HG02852 (cell line): ENCODE measurements around the gene ESYT2.

Source experiments
- ATAC-seq: cut with Tn5 transposase; IDR thresholded peaks from one replicate; pipeline ENCODE4 v1.9.1; 2021; ENCODE audit warnings: mild to moderate bottlenecking, moderate library complexity; ENCODE audit not compliant: unreplicated experiment

ESYT2 gene

DNA sequence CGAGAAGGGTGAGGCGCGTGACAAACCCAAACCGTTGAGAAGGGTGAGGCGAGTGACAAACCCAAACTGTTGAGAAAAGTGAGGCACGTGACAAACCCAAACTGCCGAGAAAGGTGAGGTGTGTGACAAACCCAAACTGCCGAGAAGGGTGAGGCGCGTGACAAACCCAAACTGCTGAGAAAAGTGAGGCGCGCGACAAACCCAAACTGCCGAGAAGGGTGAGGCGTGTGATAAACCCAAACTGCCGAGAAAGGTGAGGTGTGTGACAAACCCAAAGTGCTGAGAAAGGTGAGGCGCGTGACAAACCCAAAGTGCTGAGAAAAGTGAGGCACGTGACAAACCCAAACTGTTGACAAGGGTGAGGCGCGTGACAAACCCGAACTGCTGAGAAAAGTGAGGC, 25.0 kb downstream of the ESYT2 start:
- ATAC-seq: no peak

- ATAC-seq: no peak
Measured at GRCh38 chr7:158803367-158803969, 25.8 kb downstream of the ESYT2 start.

- ATAC-seq: no peak
Measured at GRCh38 chr7:158802535-158803366, 26.6 kb downstream of the ESYT2 start.

- no peak for ATAC-seq
Measured at GRCh38 chr7:158798741-158799140, 30.6 kb downstream of the ESYT2 start.

GRCh38 chr7:158796667-158797066, 32.6 kb downstream of the ESYT2 start:
- ATAC-seq: no peak

DNA sequence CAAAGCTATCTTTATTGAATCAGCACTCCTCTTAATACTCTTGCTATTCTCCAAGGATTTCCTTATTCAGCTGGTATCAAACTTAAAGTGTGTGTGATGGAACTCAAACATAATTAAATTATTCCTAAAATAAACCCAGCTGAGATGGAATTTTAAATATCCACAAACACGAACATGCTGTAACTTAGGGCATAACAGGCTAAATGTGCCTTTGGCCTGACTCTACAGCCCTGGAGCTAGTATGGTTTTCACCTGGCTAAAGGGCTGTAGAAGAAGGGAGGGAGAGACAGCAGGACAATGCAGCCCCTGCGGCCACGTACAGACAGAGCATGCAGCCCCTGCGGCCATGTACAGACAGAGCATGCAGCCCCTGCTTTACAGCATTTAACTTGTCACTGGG, 34.0 kb downstream of the ESYT2 start:
- ATAC-seq: no peak

DNA sequence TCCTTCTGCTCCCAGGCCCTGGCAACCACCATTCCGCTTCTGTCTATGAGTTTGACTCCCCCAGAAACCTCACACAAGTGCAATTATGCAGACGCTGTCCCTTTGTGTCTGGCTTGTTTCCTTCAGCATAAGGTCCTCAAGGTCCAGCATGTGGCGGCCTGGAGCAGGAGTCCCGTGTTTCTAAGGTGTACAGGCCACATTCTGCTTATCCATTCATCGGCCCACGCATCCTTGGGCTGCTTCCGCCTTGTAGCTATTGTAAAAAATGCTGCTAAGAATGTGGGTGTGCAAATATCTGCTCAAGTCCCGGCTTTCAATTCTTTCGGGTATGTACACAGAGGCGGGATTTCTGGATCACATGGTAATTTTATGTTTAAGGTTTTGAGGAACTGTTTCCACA, 38.2 kb downstream of the ESYT2 start:
- ATAC-seq: no peak

- no peak for ATAC-seq
Measured at GRCh38 chr7:158789842-158790241, 39.5 kb downstream of the ESYT2 start.

DNA sequence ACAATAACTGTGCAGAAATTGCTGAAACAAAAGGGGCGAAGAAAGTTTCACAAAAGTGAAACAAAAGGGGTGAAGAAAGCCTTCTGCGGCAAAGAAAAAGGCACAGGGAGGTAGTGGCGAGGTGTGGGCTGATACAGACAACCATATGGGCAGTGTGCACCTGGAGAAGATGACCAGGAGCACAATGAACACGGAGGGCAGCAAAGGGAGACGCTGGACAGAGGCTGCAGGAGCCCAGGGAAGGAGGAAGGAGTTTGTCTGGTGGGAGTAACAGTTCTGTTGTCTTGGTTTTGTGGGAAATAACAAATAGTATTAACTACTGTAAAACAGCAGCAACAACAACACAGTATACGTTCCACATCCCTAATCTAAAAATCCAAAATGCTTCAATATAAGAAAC, 42.4 kb downstream of the ESYT2 start:
- ATAC-seq: no peak

- no peak for ATAC-seq
Measured at GRCh38 chr7:158784270-158784669, 45.0 kb downstream of the ESYT2 start.

GRCh38 chr7:158783595-158783994, 45.7 kb downstream of the ESYT2 start:
- ATAC-seq: no peak

DNA sequence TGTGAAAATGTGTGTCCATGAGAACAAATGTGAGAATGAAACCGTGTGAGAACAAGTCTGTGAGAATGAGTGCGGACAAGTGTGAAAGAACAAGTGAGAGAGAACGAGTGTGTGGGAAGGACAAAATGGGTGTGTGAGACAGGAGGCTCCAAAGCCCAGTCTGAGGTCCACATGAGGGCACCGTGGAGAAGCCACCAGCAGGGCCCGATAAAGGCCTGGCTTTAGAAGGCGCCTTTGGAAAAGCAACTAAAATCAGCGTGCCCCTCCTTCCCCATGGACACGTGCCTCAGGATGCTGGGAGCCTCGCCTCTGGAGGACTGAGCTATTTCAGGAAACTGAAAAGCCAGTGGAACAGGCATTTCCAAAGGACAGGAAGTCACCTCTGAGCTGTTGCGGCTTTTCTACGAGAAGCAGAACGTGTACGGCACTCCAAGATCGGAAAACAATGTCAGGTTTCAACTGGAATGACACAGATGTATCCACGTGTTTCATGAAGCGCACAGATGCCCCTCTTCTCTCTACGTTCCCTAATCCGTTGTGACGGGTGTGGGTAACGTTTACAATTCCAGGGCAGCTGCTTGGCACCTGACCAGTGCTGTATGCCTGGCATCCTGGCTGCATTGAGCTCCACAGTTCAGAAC, 46.4 kb downstream of the ESYT2 start:
- no peak for ATAC-seq

GRCh38 chr7:158781974-158782664, 47.2 kb downstream of the ESYT2 start:
- ATAC-seq: no peak

GRCh38 chr7:158781217-158781973, 47.9 kb downstream of the ESYT2 start:
- no peak for ATAC-seq

DNA sequence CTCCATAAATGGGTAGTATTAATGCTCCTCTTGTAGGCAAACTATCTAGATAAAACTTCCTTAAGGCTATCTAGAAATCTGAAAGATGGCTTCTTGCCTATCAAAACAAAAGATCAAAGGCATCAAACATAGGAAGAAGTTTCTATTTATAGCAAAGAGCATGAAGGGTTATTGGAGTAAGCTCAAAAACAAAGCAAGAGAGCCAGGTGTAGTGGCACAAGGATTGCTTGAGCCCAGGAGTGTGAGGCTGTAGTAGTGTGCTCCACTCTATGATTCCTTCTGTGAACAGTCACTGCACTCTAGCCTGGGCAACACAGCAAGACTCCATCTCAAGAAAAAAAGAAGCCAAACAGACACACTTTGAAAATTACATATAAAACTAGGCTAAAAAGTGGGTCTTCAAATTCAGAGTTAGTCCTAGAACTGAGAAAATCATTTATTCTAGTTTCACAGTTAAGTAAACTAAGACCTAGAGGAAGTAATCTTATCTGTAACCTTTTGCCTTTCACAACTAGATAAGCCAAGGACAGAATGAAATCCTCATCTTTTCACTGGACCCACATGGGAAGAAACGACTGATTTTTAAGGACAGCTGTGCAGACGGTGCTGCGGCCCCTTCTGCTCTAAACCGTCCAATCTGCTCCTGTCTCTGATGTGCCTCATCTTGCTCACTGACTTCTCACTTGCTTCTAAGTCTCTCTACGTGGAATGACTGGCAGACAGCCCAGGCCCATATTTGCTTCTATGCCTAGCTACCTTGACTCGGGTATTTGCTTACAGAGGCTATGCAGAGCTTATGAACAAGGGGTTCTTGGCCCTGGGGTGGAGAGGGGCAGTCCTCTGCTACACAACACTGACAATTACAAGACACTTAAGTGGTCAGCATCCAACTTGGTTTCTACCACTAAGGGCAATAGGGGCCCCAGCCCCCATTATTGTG, 50.0 kb downstream of the ESYT2 start:
- ATAC-seq: no peak

- ATAC-seq: no peak
Measured at GRCh38 chr7:158778471-158778870, 50.8 kb downstream of the ESYT2 start.

- ATAC-seq: no peak
Measured at GRCh38 chr7:158777793-158778192, 51.5 kb downstream of the ESYT2 start.

GRCh38 chr7:158776474-158776873, 52.8 kb downstream of the ESYT2 start:
- no peak for ATAC-seq

GRCh38 chr7:158774952-158775351, 54.4 kb downstream of the ESYT2 start:
- ATAC-seq: no peak

- no peak for ATAC-seq
Measured at GRCh38 chr7:158772916-158773315, 56.4 kb downstream of the ESYT2 start.
